ENCODE results near the gene OR1E2. TPM values are rescaled to one million over a fixed set of nuclear protein-coding genes. Genes with fewer than 3 reads are reported as not detected.

Gene OR1E2
- total and polyA plus RNA-seq, 4 donors = not detected

DNA sequence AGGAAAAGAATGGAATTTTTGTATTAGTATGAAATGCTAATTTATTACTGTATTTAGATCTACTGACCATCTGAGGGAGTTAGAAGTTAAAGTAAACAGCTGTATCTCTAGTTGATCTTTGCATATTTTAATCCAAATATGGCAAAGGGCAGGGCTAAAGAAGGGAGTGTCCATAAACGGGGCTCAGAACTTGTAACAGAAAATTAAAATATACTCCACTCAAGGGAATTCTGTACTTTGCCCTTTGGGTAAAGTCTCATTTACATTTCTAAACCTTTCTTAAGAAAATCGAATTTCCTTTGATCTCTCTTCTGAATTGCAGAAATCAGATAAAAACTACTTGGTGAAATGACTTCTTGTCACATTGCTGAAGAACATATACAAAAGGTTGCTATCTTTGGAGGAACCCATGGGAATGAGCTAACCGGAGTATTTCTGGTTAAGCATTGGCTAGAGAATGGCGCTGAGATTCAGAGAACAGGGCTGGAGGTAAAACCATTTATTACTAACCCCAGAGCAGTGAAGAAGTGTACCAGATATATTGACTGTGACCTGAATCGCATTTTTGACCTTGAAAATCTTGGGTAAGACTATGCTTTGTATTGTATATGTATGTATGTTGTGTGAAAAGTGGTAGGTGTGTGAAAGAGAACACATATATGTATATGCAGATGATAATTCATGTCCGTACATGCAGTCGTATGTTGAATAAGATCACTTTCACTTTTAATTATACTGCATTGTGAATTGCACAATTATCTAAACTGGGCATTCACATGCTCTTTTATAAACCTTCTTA lies 42.4 kb upstream of the OR1E2 start, which contains the start of gene ASPA:
Gene ASPA, plus strand, starts transcription at position 186 of the 799 bp plus-strand sequence. Its CDS starts 163 bp downstream, at position 349.
- H3K4me3 ChIP-seq = no peak within 1 kb of the TSS
- H3K27ac ChIP-seq (ENCODE audit: low read depth in 1 of 2, low read length in 1 of 2) = peak within 1 kb of the TSS in 1 of 2 donors; percentile 31
- peak within 1 kb of the TSS; percentile 69 to 97 for H3K9ac ChIP-seq (ENCODE audit: insufficient read depth in 1 of 2, low read length in 2 of 2)
- H3K9me3 ChIP-seq (ENCODE audit: control insufficient read depth in 4 of 4, insufficient read depth in 3 of 4, low read length in 3 of 4) = no peaks in the 10 kb centered on the region
- no peaks in the 10 kb centered on the region for H3K36me3 ChIP-seq (ENCODE audit: control insufficient read depth in 4 of 4, insufficient read depth in 4 of 4, low read length in 4 of 4)
- peaks cover 0 to 32% (median 0%) of the 10 kb centered on the region in 5 donors for H3K4me1 ChIP-seq (ENCODE audit: control insufficient read depth in 5 of 5, insufficient read depth in 5 of 5, low read length in 5 of 5)
- peak in 2 of 3 donors; percentile 80 to 81 for DNase-seq
- no peaks in the 10 kb centered on the region for H3K27me3 ChIP-seq (ENCODE audit: control insufficient read depth in 3 of 3, insufficient read depth in 3 of 3, low read length in 2 of 3)
- ATAC-seq (ENCODE audit: insufficient read depth, low FRiP score) = no peak
- WGBS, 2 donors = 44 to 74% methylated on average over 7 of the region's 7 CpGs
- TF ChIP-seq, protein P1, sequence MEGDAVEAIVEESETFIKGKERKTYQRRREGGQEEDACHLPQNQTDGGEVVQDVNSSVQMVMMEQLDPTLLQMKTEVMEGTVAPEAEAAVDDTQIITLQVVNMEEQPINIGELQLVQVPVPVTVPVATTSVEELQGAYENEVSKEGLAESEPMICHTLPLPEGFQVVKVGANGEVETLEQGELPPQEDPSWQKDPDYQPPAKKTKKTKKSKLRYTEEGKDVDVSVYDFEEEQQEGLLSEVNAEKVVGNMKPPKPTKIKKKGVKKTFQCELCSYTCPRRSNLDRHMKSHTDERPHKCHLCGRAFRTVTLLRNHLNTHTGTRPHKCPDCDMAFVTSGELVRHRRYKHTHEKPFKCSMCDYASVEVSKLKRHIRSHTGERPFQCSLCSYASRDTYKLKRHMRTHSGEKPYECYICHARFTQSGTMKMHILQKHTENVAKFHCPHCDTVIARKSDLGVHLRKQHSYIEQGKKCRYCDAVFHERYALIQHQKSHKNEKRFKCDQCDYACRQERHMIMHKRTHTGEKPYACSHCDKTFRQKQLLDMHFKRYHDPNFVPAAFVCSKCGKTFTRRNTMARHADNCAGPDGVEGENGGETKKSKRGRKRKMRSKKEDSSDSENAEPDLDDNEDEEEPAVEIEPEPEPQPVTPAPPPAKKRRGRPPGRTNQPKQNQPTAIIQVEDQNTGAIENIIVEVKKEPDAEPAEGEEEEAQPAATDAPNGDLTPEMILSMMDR (IDR thresholded peaks at IDR 0.05; ENCODE audit: control extremely low read depth, extremely low read depth) = no peak

DNA sequence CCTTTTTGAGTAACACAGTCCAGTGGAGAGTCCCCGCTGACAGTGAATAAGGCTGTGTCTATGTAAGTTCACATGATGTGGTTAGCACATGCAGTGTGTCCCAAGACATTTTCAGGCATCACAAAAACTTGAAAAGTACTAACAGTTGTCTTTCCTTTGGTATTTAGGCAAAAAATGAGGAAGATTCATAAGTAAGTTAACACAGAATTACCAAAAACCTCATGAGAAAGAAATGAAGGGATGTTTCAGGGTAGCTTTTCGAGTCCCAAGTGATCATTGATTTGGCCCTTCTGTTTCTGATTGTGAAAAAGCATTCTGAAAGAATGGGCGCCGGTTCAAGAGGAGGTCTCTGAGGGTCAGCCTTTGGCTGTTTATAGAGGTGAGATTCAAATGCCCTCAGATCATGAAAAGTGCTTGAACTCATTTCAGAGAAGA lies 41.6 kb upstream of the OR1E2 start:
- Histone ChIP-seq H3K27me3 (ENCODE audit: control insufficient read depth in 3 of 3, insufficient read depth in 3 of 3, low read length in 2 of 3) (no peaks in the 10 kb centered on the region), H3K9ac (ENCODE audit: insufficient read depth in 1 of 2, low read length in 2 of 2) (peak overlapping the region in 1 of 2 donors; percentile 97), H3K27ac (ENCODE audit: low read depth in 1 of 2, low read length in 1 of 2) (no peak overlapping the region), H3K36me3 (ENCODE audit: control insufficient read depth in 4 of 4, insufficient read depth in 4 of 4, low read length in 4 of 4) (no peaks in the 10 kb centered on the region), H3K4me3 (no peak overlapping the region), H3K9me3 (ENCODE audit: control insufficient read depth in 4 of 4, insufficient read depth in 3 of 4, low read length in 3 of 4) (no peaks in the 10 kb centered on the region), H3K4me1 (ENCODE audit: control insufficient read depth in 5 of 5, insufficient read depth in 5 of 5, low read length in 5 of 5) (peaks cover 0 to 32% (median 0%) of the 10 kb centered on the region in 5 donors)
- ATAC-seq (ENCODE audit: insufficient read depth, low FRiP score) (no peak), DNase-seq (peak; percentile 44 to 83 (median 63))
- WGBS, 2 donors = 66 to 72% methylated on average over 4 of the region's 4 CpGs
- TF ChIP-seq, protein P1 (IDR thresholded peaks at IDR 0.05; ENCODE audit: control extremely low read depth, extremely low read depth) = no peak

DNA sequence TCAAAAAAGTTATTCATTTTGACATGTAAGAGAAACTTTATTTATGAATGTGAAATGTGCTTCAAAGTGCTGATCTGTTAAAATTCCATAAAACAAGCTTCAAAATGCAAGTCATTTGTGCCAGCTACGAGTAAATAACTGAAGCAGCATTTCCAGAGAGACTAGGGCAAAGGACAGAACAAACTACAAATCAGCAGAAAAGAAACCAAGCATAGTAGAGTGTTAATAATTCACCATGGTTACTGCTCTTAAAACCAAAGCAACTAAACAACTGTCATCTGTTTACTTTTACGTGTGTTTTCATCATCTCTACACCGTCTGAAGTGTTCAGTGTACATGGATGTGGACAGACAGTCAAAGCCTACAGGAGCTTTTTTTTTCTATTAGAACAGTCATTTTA lies 40.6 kb upstream of the OR1E2 start:
- 36 to 52% methylated on average over 3 of the region's 3 CpGs for WGBS, 2 donors
- TF ChIP-seq, protein P1 (IDR thresholded peaks at IDR 0.05; ENCODE audit: control extremely low read depth, extremely low read depth) = no peak
- DNase-seq (peak in 2 of 3 donors; percentile 89 to 90), ATAC-seq (ENCODE audit: insufficient read depth, low FRiP score) (no peak)
- no peaks in the 10 kb centered on the region for H3K27me3 ChIP-seq (ENCODE audit: control insufficient read depth in 3 of 3, insufficient read depth in 3 of 3, low read length in 2 of 3)
- H3K36me3 ChIP-seq (ENCODE audit: control insufficient read depth in 4 of 4, insufficient read depth in 4 of 4, low read length in 4 of 4) = no peaks in the 10 kb centered on the region
- H3K4me3 ChIP-seq = no peak overlapping the region
- H3K27ac ChIP-seq (ENCODE audit: low read depth in 1 of 2, low read length in 1 of 2) = no peak overlapping the region
- H3K9me3 ChIP-seq (ENCODE audit: control insufficient read depth in 4 of 4, insufficient read depth in 3 of 4, low read length in 3 of 4) = no peaks in the 10 kb centered on the region
- peak overlapping the region in 1 of 2 donors; percentile 97 for H3K9ac ChIP-seq (ENCODE audit: insufficient read depth in 1 of 2, low read length in 2 of 2)
- H3K4me1 ChIP-seq (ENCODE audit: control insufficient read depth in 5 of 5, insufficient read depth in 5 of 5, low read length in 5 of 5) = peaks cover 0 to 32% (median 0%) of the 10 kb centered on the region in 5 donors

All from lung (tissue), 12 donors.